ENCODE measurements around the gene ARHGEF1.

The ARHGEF1 gene

DNA sequence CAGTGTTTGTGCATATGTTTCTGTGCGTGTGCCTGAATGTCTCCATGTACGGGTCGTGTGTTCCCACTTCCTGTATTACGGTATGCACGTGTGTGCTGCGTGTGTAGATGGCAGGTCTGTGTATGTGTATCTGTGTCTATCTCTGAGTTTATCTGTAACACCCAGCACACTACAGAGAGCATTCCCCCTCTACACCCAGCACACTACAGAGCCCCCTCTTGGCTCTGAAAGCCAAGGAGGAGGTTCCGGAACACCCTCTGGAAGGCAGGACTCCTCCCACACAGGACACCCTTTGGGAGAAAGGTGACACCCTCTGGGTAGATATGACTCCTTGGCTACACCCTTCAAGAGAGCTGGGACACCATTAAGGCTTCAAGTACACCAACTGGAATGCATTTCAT, 47.3 kb downstream of the ARHGEF1 start:
- no peak overlapping the region for H3K4me3 ChIP-seq (ENCODE audit: low read depth, low read length)
- H3K27ac ChIP-seq (ENCODE audit: extremely low read depth, low read depth, low read length) = no peak overlapping the region

GRCh38 chr19:41930926-41931592, 48.1 kb downstream of the ARHGEF1 start:
- POLR2A ChIA-PET = interaction anchor here (1.2 to 2.0 kb wide), 2 partner anchors 58 to 71 kb away, joined by 4 to 7 read pairs; partner anchors contain the start of gene RPS19
- CTCF ChIA-PET = interaction anchor here (0.6 to 1.8 kb wide), 6 partner anchors 58 to 875 kb away, joined by 3 to 8 read pairs (median 4); no protein-coding TSS in a partner anchor
- no peak for TF ChIP-seq ZNF335 (tag by site-specific recombination; conservative IDR thresholded peaks at IDR 0.05)
- TF ChIP-seq EGR2 (tag by site-specific recombination; IDR thresholded peaks at IDR 0.05; ENCODE audit: low read depth) = no peak
- no peak for TF ChIP-seq ZNF146 (tag by site-specific recombination; IDR thresholded peaks at IDR 0.05)
- TF ChIP-seq ZBTB48 (tag by site-specific recombination; IDR thresholded peaks at IDR 0.05) = peak; percentile 39; the same call in 1 of the 2 replicates
- no peak for TF ChIP-seq HOXC10 (CRISPR knock-in tag; IDR thresholded peaks at IDR 0.05)
- TF ChIP-seq ZBTB20 (tag by site-specific recombination; IDR thresholded peaks at IDR 0.05) = peak; percentile 31; the same call in 1 of the 2 replicates
- no peak for TF ChIP-seq KLF10 (tag by site-specific recombination; IDR thresholded peaks at IDR 0.05)
- 0 out of 2 replicates have a peak, but pooled peaks have one; percentile 34 for TF ChIP-seq ZNF561 (tag by site-specific recombination; IDR thresholded peaks at IDR 0.05; ENCODE audit: borderline replicate concordance)
- TF ChIP-seq ZNF311 (tag by site-specific recombination; IDR thresholded peaks at IDR 0.05; ENCODE audit: borderline replicate concordance) = no peak
- TF ChIP-seq SP3 (tag by site-specific recombination; IDR thresholded peaks at IDR 0.05) = no peak
- peak; percentile 21; the same call in 1 of the 2 replicates for TF ChIP-seq IKZF3 (tag by site-specific recombination; IDR thresholded peaks at IDR 0.05)

More for the DNA sequence above, 47.3 kb downstream of the ARHGEF1 start:
- CTCF ChIA-PET = interaction anchor here (0.6 to 1.8 kb wide), 8 partner anchors 15 to 874 kb away, joined by 3 to 8 read pairs (median 4); no protein-coding TSS in a partner anchor
- Histone ChIP-seq H3K4me1 (ENCODE audit: control insufficient read depth, insufficient read depth, low read length) (peaks cover 4% of the 10 kb centered on the region), H3K9me3 (ENCODE audit: control insufficient read depth, insufficient read depth, low read depth, low read length) (no peaks in the 10 kb centered on the region), H3K36me3 (ENCODE audit: control insufficient read depth in 2 of 2, insufficient read depth in 1 of 2, low read length in 2 of 2) (no peaks in the 10 kb centered on the region)
- POLR2A ChIA-PET = interaction anchor here (1.2 to 2.0 kb wide), 2 partner anchors 57 to 70 kb away, joined by 4 to 7 read pairs; partner anchors contain the start of gene RPS19
- TF ChIP-seq ZNF704 (tag by site-specific recombination; IDR thresholded peaks at IDR 0.05) (no peak), ZNF280D (tag by site-specific recombination; IDR thresholded peaks at IDR 0.05) (no peak), ZNF510 (tag by site-specific recombination; IDR thresholded peaks at IDR 0.05; ENCODE audit: insufficient replicate concordance) (no peak), ZNF600 (tag by site-specific recombination; IDR thresholded peaks at IDR 0.05) (peak; percentile 60; the same call in 1 of the 2 replicates), ZSCAN23 (tag by site-specific recombination; IDR thresholded peaks at IDR 0.05) (no peak), SP7 (tag by site-specific recombination; IDR thresholded peaks at IDR 0.05) (no peak), KLF1 (tag by site-specific recombination; IDR thresholded peaks at IDR 0.05) (peak; percentile 79), MEIS1 (CRISPR knock-in tag; IDR thresholded peaks at IDR 0.05; ENCODE audit: borderline replicate concordance) (no peak), EGR2 (tag by site-specific recombination; IDR thresholded peaks at IDR 0.05; ENCODE audit: low read depth) (0 out of 2 replicates have a peak, but pooled peaks have one; percentile 29), ZNF175 (tag by site-specific recombination; IDR thresholded peaks at IDR 0.05) (no peak), SCRT2 (tag by site-specific recombination; IDR thresholded peaks at IDR 0.05) (no peak), ZNF558 (tag by site-specific recombination; IDR thresholded peaks at IDR 0.05) (no peak), ZNF571 (tag by site-specific recombination; IDR thresholded peaks at IDR 0.05) (no peak), ZSCAN30 (tag by site-specific recombination; IDR thresholded peaks at IDR 0.05) (no peak), ZNF140 (tag by site-specific recombination; IDR thresholded peaks at IDR 0.05) (no peak), WT1 (tag by site-specific recombination; IDR thresholded peaks at IDR 0.05) (no peak), HOXD13 (CRISPR knock-in tag; IDR thresholded peaks at IDR 0.05; ENCODE audit: borderline replicate concordance) (no peak), ZFP37 (tag by site-specific recombination; IDR thresholded peaks at IDR 0.05) (no peak)
- TF ChIP-seq, protein P1, sequence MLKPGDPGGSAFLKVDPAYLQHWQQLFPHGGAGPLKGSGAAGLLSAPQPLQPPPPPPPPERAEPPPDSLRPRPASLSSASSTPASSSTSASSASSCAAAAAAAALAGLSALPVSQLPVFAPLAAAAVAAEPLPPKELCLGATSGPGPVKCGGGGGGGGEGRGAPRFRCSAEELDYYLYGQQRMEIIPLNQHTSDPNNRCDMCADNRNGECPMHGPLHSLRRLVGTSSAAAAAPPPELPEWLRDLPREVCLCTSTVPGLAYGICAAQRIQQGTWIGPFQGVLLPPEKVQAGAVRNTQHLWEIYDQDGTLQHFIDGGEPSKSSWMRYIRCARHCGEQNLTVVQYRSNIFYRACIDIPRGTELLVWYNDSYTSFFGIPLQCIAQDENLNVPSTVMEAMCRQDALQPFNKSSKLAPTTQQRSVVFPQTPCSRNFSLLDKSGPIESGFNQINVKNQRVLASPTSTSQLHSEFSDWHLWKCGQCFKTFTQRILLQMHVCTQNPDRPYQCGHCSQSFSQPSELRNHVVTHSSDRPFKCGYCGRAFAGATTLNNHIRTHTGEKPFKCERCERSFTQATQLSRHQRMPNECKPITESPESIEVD (tag by site-specific recombination; IDR thresholded peaks at IDR 0.05) = no peak
- TF ChIP-seq, protein P2, sequence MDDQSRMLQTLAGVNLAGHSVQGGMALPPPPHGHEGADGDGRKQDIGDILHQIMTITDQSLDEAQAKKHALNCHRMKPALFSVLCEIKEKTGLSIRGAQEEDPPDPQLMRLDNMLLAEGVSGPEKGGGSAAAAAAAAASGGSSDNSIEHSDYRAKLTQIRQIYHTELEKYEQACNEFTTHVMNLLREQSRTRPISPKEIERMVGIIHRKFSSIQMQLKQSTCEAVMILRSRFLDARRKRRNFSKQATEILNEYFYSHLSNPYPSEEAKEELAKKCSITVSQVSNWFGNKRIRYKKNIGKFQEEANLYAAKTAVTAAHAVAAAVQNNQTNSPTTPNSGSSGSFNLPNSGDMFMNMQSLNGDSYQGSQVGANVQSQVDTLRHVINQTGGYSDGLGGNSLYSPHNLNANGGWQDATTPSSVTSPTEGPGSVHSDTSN (CRISPR knock-in tag; IDR thresholded peaks at IDR 0.05) = no peak

More at GRCh38 chr19:41930926-41931592, 48.1 kb downstream of the ARHGEF1 start:
- Histone ChIP-seq H3K9me3 (ENCODE audit: control insufficient read depth, insufficient read depth, low read depth, low read length) (no peaks in the 10 kb centered on the region), H3K4me1 (ENCODE audit: control insufficient read depth, insufficient read depth, low read length) (peaks cover 6% of the 10 kb centered on the region), H3K27ac (ENCODE audit: extremely low read depth, low read depth, low read length) (no peak overlapping the region), H3K4me3 (ENCODE audit: low read depth, low read length) (no peak overlapping the region), H3K36me3 (ENCODE audit: control insufficient read depth in 2 of 2, insufficient read depth in 1 of 2, low read length in 2 of 2) (no peaks in the 10 kb centered on the region)
